GM12892 (cell line): ENCODE data around the gene PLAGL2.

Experiments used
- POLR2A ChIP-seq: IDR thresholded peaks from 2 replicates; pipeline ENCODE4 v1.6.1; 2011; ENCODE audit warnings: low read depth, low read length, control low read depth
- POLR2AphosphoS5 ChIP-seq: IDR thresholded peaks from 2 replicates; pipeline ENCODE4 v1.6.1; 2011; ENCODE audit warnings: low read depth, low read length, control low read depth
- TAF1 ChIP-seq: IDR thresholded peaks from 2 replicates; pipeline ENCODE4 v1.6.1; 2011; ENCODE audit warnings: low read depth, mild to moderate bottlenecking, control low read depth, low read length, borderline replicate concordance

GRCh38 chr20:32215729-32216128, 8.2 kb upstream of the PLAGL2 start:
- no peak for TF ChIP-seq POLR2A
- TF ChIP-seq POLR2AphosphoS5 = no peak
- no peak for TF ChIP-seq TAF1
